HG02973 (cell line): ENCODE results near the gene LEO1.

Experiments used
- ATAC-seq: cut with Tn5 transposase; IDR thresholded peaks from one replicate; pipeline ENCODE4 v1.9.1; 2021; ENCODE audit warnings: moderate library complexity; ENCODE audit not compliant: unreplicated experiment

Gene LEO1

DNA sequence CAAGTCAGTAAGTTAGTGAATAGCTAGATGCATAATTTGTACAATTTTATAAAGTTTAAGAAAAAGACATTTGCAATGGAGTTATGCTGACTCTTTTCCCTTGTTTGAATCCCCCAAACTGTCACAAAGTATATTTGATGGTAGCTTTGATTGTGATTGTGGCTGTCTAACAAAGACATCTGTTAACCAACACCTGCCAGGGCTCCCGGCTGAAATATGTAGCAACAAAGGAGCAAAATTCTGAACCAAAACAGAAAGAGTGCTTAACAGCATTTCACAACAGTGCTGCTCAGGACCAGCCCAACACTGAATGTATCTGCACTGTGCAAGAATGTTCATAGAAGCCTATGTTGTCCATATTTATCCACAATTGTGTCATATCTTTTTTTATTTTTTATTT, 39.4 kb downstream of the LEO1 start:
- no peak for ATAC-seq

DNA sequence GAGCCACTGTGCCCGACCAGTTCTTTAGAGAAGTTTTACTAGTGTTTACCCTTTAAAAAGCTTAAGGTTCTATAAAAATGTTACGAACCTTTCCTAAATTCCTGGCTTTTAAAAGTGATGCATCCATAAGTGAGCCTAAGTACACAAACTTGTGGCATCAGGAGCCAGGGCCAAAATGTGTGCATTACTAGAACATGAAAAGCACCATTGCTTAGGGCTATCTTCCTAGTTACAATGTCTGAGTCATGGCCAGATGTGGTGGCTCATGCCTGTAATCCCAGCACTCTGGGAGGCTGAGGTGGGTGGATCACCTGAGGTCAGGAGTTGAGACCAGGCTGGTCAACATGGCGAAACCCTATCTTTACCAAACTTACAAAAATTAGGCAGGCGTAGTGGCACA, 39.9 kb downstream of the LEO1 start:
- ATAC-seq = no peak

- ATAC-seq = no peak
Observed at GRCh38 chr15:51931016-51931415, 40.6 kb downstream of the LEO1 start.

- ATAC-seq = no peak
Observed at GRCh38 chr15:51926809-51927208, 44.8 kb downstream of the LEO1 start.

- ATAC-seq = no peak
Observed at GRCh38 chr15:51924156-51925068, 47.2 kb downstream of the LEO1 start.

GRCh38 chr15:51917493-51917892, 54.1 kb downstream of the LEO1 start:
- ATAC-seq = no peak

- no peak for ATAC-seq
Observed at GRCh38 chr15:51912528-51912927, 59.0 kb downstream of the LEO1 start.

DNA sequence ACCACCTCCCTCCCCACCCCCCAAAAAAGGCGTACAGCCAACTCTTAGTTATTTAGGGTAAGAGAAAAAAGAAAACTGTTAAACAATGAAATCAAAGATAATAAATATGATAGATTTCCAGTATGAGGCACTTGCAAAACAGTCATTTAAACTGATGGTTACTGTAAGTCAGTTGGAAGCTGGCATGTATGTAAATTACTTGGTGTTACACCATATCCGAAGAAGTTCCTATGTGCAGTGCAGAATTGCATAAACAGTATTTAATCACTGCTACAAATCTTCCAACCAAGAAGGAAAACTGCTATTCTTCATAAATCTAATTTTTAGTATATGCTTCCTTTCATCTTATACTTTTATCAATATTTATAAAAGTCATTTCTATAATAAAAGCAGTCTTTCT, 62.0 kb downstream of the LEO1 start:
- ATAC-seq = no peak

GRCh38 chr15:51908316-51908715, 63.3 kb downstream of the LEO1 start:
- ATAC-seq = no peak

DNA sequence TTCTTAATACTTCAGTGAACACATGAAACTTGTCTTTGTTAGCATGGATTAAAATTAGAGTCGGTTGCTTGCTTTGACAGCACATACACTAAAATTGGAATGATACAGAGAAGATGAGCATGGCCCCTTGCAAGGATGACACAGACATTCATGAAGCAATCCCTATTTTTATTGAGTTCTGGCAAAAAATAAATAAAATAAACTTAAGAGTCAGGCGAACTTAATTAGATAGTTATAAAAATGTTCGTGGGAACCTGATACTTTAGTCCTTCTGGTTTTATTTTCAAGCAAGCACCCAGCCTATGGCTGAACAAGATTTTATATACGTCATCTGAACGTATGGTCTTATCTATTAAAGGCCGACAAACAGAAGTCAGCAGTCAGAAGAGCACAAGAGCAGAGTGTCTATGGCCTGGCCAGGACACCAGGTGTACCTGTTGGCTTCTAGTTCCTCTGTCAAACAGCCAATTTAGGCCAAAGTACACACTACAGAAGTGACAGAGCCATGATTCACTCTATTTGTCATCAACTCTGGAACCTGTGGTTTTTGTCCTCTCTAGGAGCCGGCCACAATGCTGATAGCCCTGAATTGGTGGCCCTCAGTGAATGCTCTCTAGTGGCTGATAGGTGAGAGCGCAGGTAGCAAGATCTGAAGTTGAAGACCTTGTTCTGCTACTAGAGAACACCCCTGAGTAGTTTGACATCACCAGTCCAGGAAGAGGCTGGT, 64.3 kb downstream of the LEO1 start:
- ATAC-seq = no peak

- no peak for ATAC-seq
Observed at GRCh38 chr15:51904931-51905330, 66.6 kb downstream of the LEO1 start.

DNA sequence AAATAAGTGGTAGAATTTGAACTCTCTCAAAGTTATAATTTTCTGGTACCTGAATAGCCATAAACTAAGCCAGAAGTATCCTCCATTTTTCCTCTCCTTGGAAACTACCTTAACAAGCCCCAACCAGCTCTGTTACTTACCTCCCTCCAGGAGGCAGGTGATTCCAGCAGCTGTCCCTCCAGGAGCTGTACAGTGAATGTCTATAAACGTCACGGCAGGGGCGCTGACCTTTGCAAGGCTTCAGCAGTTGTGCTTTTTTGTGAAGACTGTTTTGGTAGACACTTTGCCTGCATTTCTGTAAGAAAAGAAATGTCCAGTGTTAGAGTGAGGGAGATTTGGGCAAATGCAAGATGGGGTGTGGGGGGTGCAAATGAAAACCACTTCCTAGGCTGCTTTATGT, 67.2 kb downstream of the LEO1 start:
- ATAC-seq = no peak

DNA sequence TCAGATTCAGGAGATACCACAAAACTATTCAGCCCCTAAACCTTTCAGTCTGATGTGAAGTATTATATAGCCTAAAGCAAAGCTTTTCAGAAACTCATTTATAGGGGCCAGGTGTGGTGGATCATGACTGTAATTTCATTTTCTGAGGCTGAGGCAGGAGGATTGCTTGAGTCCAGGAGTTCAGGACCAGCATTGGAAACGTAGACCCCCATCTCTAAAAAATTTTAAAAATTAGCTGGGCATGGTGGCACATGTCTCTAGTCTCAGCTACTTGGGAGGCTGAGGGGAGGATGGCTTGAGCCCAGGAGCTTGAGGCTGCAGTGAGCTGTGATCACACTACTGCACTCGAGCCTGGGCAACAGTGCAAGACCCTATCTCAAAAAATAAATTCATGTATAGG, 82.1 kb downstream of the LEO1 start:
- ATAC-seq = no peak

- no peak for ATAC-seq
Observed at GRCh38 chr15:51888593-51889195, 82.9 kb downstream of the LEO1 start.
